SW480 (cell line): ENCODE measurements around the gene WFDC11.
A peak's percentile ranks its signal among the peaks of the same experiment; 100 is the strongest.
"Not testable (repeated sequence)": the region's sequence is repeated elsewhere in the genome, so short reads cannot be mapped to it uniquely, and the experiment has no call there.

Source experiments
- DNase-seq: peaks from one replicate; pipeline ENCODE4 v3.0.0-alpha.2; 2016; ENCODE audit warnings: low spot score

Gene WFDC11

GRCh38 chr20:45670139-45670538 is at the start of gene WFDC11:
WFDC11 (minus strand) TSS chr20:45670239; CDS start chr20:45650600, 19,639 bp downstream.
- no peak for DNase-seq

GRCh38 chr20:45716141-45716688 is 46.2 kb upstream of the WFDC11 start:
- not testable (repeated sequence) for DNase-seq

GRCh38 chr20:45704969-45705637 is 35.1 kb upstream of the WFDC11 start, which contains the start of gene WFDC10B:
WFDC10B (minus strand) TSS chr20:45705019; CDS start chr20:45685992, 19,027 bp downstream.
- DNase-seq: no peak

- DNase-seq: no peak
These were observed 31.8 kb upstream of the WFDC11 start, which contains the start of gene WFDC13 for GRCh38 chr20:45701873-45702272. WFDC13 (plus strand) TSS chr20:45702038; CDS start chr20:45702124, 86 bp downstream.

GRCh38 chr20:45701104-45701503 is 31.1 kb upstream of the WFDC11 start:
- no peak for DNase-seq

GRCh38 chr20:45695496-45695895 is 25.5 kb upstream of the WFDC11 start:
- no peak for DNase-seq

GRCh38 chr20:45693346-45693745 is 23.3 kb upstream of the WFDC11 start:
- not testable (repeated sequence) for DNase-seq

GRCh38 chr20:45685896-45686295 is 15.9 kb upstream of the WFDC11 start:
- DNase-seq: peak; percentile 28

- DNase-seq: no peak
These were observed 9.6 kb upstream of the WFDC11 start for GRCh38 chr20:45679650-45680049.

- DNase-seq: no peak
These were observed 2.7 kb upstream of the WFDC11 start for GRCh38 chr20:45672765-45673164.

GRCh38 chr20:45657038-45657437 is 13.0 kb downstream of the WFDC11 start:
- not testable (repeated sequence) for DNase-seq

GRCh38 chr20:45651726-45652125 is 18.3 kb downstream of the WFDC11 start:
- DNase-seq: not testable (repeated sequence)

GRCh38 chr20:45649312-45649863 is 20.7 kb downstream of the WFDC11 start:
- no peak for DNase-seq

- no peak for DNase-seq
These were observed 22.5 kb downstream of the WFDC11 start for GRCh38 chr20:45647441-45648050.

GRCh38 chr20:45646875-45647274 is 23.2 kb downstream of the WFDC11 start:
- no peak for DNase-seq

GRCh38 chr20:45645869-45646268 is 24.2 kb downstream of the WFDC11 start:
- DNase-seq: not testable (repeated sequence)

GRCh38 chr20:45641076-45641475 is 29.0 kb downstream of the WFDC11 start:
- DNase-seq: not testable (repeated sequence)

- DNase-seq: no peak
These were observed 30.4 kb downstream of the WFDC11 start for GRCh38 chr20:45639687-45640086.

GRCh38 chr20:45636513-45636912 is 33.5 kb downstream of the WFDC11 start:
- no peak for DNase-seq

- no peak for DNase-seq
These were observed 38.9 kb downstream of the WFDC11 start, which contains the start of gene WFDC9 for GRCh38 chr20:45631184-45631583. WFDC9 (minus strand) TSS chr20:45631284; CDS start chr20:45610181, 21,103 bp downstream.

GRCh38 chr20:45630371-45630770 is 39.7 kb downstream of the WFDC11 start:
- no peak for DNase-seq

- peak; percentile 40 for DNase-seq
These were observed 40.4 kb downstream of the WFDC11 start, which contains the start of gene WFDC10A for GRCh38 chr20:45629496-45630100. WFDC10A (plus strand) TSS chr20:45629739; CDS start chr20:45629814, 75 bp downstream.
